ENCODE data around the gene CCN5.

CCN5 gene

GRCh38 chr20:44743916-44744655, 28.9 kb downstream of the CCN5 start:
- no peak for DNase-seq (ENCODE audit: low read depth)
- TF ChIP-seq CTCF (IDR thresholded peaks at IDR 0.05; ENCODE audit: low read length, missing control alignments) = no peak
- H3K4me3 ChIP-seq (replicated peaks; ENCODE audit: low read depth, low read length) = no peak overlapping the region

- no peak for TF ChIP-seq CTCF (IDR thresholded peaks at IDR 0.05; ENCODE audit: low read length, missing control alignments)
- H3K4me3 ChIP-seq (replicated peaks; ENCODE audit: low read depth, low read length) = peak overlapping the region; percentile 46
- no peak for DNase-seq (ENCODE audit: low read depth)
Observed at GRCh38 chr20:44745122-44745597, 30.0 kb downstream of the CCN5 start.

DNA sequence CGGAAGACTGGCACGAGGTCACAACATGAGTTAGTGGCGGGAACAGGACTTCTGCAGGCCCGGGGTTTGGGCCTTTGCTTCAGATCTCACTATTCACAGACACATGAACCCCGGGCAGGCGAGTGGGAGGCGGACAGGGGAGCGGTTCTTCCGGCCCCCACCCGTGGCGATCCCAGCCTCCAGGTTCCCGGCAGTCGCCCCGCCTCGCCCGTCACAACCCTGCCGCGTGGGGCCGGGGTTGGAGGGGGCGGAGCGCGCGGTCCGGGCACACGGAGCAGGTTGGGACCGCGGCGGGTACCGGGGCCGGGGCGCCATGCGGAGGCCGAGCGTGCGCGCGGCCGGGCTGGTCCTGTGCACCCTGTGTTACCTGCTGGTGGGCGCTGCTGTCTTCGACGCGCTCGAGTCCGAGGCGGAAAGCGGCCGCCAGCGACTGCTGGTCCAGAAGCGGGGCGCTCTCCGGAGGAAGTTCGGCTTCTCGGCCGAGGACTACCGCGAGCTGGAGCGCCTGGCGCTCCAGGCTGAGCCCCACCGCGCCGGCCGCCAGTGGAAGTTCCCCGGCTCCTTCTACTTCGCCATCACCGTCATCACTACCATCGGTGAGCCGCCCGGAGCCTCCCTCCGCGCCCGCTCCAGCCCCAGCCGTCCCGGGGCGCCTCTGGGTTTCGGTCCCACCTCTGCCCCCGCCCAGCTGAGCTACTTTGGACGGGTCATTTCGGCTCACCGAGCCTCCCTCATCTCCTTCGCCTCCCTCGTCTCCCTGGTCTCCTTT, 30.6 kb downstream of the CCN5 start, which contains the start of gene KCNK15:
Gene KCNK15 (plus strand): TSS at position 268 of the 769 bp plus-strand sequence. CDS start 46 bp downstream, at position 314.
- DNase-seq (ENCODE audit: low read depth) = no peak
- peak within 1 kb of the TSS; percentile 46 for H3K4me3 ChIP-seq (replicated peaks; ENCODE audit: low read depth, low read length)
- TF ChIP-seq CTCF (IDR thresholded peaks at IDR 0.05; ENCODE audit: low read length, missing control alignments) = no peak

DNA sequence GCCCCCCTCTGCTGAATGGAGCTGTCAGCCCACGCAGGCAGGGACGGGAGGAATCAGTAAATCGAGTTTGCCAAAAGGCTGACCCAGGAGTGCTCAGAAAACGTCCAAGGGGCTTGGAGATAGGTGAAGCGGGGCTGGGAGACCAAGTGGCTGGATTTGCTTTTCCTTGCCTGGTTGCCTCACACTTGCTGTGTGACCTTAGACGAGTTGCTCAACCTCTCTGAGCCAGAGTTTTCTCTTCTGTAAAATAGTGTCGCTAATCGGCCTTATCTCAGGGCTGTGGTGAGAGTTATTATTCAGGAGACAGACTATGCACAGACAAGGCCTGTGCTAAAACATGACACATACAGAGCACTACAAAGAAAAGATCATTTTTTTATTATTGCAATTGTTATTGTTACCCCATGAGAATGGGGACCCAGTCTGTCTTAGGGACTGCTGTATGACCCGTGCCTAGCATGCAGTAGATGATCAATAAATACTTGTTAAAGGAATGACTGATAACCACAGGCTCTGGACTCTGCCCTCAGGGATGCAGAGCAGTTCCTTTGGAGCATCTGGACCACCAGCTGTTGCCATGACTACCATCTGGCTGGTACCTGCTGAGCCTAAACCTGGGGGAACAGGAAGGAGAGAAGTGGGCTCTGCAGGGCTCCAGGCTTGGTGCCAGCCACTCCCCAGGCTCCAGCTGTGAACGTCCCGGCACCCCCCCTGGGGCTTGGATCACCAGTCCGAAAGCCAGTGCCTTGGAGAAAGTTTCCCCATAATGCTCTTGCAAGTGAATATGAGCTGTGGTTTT, 31.4 kb downstream of the CCN5 start:
- DNase-seq (ENCODE audit: low read depth) = no peak
- H3K4me3 ChIP-seq (replicated peaks; ENCODE audit: low read depth, low read length) = peak overlapping the region; percentile 46
- TF ChIP-seq CTCF (IDR thresholded peaks at IDR 0.05; ENCODE audit: low read length, missing control alignments) = no peak

DNA sequence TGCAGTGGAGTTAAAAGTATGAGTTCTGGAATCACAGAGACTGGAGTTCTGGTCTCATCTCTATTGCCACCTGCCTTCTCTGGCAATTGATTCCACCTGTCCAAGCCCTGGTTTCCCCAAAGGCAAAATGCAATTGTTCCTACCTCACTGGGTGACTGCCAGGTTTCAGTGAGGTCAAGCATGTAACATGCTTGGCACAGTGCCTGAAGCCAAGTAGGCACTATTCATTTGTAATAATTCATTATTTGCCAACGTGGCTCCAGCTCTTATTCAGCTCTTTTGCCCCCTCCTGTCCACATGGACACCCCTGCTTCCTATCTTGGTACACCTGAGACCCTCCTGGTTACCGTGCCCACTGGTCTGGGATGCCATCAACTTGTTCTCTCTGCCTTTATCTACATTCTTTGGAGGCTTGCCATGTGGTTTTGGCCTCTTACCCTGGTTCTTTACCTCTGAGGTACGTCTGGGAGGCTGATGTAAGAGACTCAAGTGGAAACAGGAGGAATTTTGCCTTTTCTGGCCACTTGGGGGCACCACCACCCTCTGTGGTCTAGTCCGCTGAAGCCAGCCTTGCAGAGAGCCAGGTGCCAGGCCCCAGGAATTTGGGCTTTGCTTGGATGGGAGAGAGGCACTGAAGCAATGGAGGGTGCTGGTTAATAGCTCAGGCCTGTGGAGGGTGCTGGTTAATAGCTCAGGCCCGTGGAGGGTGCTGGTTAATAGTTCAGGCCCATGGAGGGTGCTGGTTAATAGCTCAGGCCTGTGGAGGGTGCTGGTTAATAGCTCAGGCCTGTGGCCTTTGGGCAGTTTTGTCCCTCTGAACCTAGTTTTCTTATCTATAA, 32.2 kb downstream of the CCN5 start:
- peak; percentile 81 for DNase-seq (ENCODE audit: low read depth)
- H3K4me3 ChIP-seq (replicated peaks; ENCODE audit: low read depth, low read length) = no peak overlapping the region
- TF ChIP-seq CTCF (IDR thresholded peaks at IDR 0.05; ENCODE audit: low read length, missing control alignments) = peak; percentile 77

- H3K4me3 ChIP-seq (replicated peaks; ENCODE audit: low read depth, low read length) = no peak overlapping the region
- TF ChIP-seq CTCF (IDR thresholded peaks at IDR 0.05; ENCODE audit: low read length, missing control alignments) = no peak
Observed at GRCh38 chr20:44748005-44748370, 32.8 kb downstream of the CCN5 start.

More at GRCh38 chr20:44748005-44748370, 32.8 kb downstream of the CCN5 start:
- no peak for DNase-seq (ENCODE audit: low read depth)
